Inflammatory macrophage treated with lipopolysaccharide for 1 hour (primary cell): ENCODE measurements around the gene LRMDA.

Experiments
- DNase-seq, 2 donors: peaks; one replicate each; pipeline ENCODE4 v3.0.0-alpha.2; 2020 to 2022

Gene LRMDA

DNA sequence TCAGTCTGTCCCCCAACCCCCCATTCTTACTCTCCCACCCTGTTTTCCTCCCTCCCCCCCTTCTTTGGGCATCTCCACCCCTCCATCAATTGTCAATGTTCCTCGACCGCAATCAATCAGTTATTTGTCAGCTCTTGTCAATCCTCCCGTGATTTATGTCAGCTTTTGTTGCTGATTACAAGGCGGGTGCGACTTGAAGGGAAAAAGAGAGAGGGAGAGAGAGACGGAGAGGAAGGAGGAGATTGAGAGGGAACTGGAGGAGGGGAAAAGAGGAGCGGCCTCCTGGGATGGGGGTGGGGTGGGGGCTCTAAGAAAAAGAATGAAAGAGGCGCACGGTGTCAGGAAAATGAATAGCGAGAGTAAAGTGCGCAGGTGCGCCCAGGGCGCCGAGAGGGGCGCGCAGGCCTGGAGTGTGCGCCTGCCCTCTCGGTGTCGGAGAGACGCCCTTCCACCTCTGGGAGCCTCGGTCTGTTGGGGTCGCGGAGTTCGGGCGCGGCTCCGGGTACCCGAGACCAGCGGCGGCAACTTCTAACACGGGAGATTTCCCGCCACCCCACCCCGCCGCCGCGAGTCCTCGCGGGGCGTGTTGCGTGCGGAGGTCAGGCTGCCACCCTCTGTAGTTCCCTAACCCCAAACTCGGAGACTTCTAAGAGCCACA lies 28.8 kb upstream of the LRMDA start:
- no peak for DNase-seq

DNA sequence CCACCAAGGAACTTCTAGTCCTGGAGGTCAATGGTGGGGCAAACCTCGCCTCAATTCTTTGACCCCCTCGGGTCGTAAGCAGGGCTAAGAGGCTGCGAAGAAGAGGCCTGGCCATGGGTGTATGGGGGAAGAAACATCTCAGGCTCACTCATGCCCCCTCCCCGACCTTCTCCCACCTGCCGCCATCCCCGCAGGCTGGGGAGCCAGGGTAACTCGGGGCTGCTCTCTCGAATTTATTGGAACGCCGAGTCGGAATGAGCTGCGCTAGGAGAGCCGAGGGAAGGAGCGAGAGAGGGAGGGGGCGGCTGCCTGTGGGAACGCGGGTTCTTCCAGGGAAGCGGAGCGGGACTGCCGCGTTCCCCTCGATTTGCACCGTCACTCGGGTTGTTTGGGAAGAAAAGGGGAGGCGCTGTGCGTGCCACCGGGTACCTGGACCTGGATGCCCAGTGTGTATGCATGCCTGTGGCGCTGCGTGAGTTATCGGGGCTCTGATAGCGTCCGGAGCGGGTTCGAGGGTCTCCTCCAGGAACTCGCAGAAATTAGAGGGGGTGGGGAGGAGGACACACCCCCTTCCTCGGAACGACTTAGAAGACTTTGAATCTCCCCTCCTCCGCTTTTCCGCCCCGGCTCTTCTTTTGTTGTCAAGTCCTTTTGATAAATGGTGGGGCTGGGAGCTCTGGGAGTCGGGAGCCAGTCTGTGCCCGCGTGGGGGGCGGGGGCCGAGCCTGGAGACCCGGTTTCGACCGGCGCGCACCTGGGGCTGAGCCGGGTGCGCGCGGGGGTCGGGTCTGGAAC lies 28.1 kb upstream of the LRMDA start:
- DNase-seq = no peak

GRCh38 chr10:75403939-75404814 lies 27.2 kb upstream of the LRMDA start:
- DNase-seq = no peak

DNA sequence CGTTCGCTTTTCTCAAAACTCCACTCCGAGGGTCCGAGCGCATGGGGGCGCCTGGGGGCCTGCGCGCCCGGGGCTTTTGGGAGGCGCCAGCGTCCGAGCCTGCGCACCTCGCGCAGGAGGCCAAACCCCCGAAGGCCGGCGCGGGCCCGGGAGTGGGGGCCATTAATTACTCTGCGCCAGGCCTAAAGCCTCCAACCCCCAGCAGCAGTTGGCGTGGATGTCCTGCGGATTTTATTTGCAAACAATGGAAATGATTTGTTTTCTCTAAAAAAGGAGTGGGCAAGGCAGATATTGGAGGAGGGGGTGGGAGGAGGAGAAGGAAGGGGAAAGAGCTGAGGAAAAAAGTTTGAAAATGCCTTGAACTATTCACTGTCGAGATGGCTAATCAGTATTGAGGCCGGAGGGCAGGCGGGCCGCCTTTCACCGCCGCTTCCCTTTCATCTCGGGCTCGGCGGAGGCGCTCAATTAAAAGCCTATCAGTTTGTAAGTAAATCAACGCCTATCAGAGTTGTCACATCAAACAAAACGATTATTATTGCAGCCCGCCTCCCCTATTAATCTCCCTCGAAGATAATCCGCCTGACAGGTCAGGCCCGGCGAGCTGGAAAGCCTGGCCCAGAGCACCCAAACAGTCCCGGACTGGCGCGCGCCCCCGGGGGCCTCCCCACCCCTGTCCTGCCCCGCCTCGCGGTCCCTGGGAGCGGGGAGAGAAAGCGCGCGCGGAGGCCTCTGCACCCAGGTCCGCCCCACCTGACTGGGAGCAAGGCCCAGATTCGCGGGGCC lies 26.4 kb upstream of the LRMDA start:
- no peak for DNase-seq

- DNase-seq = no peak
Measured at GRCh38 chr10:75405598-75406461, 25.6 kb upstream of the LRMDA start.

- no peak for DNase-seq
Measured at GRCh38 chr10:75406462-75407223, 24.8 kb upstream of the LRMDA start.

GRCh38 chr10:75407224-75407712 lies 24.2 kb upstream of the LRMDA start:
- DNase-seq = no peak

DNA sequence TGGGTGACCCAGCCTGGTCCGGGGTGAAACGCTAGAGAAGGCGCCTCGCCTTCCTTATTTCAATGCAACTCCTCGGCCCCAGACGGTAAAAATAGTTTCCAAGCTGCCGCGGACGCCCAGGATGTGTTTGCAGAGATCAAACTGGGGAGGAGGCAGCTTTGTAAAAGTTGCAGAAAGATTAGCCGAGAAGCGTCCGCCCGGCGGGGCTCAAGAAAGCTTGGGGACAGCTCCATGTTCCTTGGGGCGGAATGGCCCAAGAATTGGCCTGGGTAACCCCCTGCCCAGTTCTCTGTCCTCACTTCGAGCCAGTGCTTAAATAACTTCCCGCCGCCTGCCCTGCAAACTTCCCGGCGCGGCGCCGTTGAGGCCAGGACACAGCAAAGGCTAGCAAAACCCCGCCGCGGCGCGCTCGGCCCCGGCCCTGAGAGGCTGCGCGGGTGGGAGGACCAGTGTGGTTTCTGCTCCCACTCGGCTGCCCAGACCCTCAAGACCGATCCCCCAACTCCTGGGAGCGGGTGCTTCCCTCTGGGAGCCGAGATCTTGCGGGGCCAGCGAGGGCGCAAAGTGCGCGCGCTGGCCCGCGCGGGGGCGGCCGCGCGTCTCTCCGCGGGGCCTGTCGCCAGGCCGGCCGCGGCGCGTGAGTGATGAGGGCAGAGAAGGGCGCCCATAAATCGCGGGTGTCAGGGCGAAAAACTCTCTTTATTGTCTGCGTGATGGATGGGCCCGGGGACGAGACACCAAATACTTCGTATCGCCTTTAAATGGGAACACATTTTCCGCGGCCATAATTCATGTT lies 23.5 kb upstream of the LRMDA start:
- peak in 1 of 2 donors; percentile 36 for DNase-seq

DNA sequence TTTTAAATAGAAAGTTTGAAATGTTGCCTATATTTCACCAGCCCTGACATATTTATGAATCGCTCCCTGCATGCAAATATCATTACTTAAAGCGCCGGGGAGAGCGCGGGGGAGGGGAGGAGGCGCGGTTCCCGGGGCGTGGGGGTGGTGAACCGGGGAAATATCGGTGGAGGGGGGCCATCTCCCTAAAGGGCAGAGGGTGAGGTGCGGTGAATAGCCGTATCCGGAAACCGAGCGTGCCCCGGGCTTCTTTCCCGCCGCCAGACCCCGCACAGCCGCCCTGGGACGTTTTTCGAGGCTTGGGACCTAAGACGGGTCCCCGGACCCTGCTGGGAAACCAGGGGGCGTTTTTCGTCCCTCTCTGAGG lies 22.9 kb upstream of the LRMDA start:
- DNase-seq = no peak

GRCh38 chr10:75408911-75409885 lies 22.2 kb upstream of the LRMDA start:
- DNase-seq = peak in 1 of 2 donors; percentile 52

- DNase-seq = no peak
Measured at GRCh38 chr10:75410132-75411005, 21.1 kb upstream of the LRMDA start.

- DNase-seq = no peak
Measured at GRCh38 chr10:75414527-75414926, 16.9 kb upstream of the LRMDA start.

DNA sequence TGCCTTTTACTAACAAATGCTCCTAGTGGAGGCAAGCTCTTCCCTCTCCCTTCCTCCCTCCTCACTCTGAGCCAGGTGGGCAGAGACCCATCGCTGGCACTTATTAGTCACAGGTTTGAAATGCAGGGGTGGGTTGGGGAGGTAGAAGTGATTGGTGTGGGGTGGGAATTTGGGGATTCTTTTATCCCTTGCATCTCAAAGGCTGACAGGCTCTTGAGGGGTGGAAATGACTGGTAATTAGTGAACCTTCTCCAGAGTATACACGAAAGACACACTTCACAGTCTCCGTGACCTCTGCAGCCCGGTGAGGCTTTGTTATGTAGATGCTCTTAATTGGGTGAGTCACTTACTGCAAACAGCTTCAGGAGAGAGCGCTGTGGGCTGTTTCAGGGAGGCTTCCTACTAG lies 13.9 kb upstream of the LRMDA start:
- DNase-seq = no peak

DNA sequence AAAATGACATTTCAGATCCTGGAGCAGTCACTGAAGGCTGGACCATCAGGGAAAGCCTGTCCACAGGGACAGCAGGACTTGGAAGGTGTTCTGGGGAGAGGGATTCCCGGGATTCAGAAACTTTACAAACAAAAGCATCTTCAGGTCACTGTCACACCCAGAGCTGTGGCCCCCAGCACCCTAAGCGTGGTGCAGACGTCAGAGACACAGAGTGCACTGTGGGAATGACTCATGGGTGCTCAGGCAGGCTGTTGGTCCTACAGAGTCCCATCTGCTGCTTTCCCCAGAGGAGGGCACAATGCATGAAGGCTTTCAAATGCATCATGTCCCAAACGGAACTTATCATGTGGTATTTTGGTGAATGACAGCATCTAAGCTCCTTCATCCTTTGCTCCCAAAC lies 13.1 kb upstream of the LRMDA start:
- DNase-seq = no peak

DNA sequence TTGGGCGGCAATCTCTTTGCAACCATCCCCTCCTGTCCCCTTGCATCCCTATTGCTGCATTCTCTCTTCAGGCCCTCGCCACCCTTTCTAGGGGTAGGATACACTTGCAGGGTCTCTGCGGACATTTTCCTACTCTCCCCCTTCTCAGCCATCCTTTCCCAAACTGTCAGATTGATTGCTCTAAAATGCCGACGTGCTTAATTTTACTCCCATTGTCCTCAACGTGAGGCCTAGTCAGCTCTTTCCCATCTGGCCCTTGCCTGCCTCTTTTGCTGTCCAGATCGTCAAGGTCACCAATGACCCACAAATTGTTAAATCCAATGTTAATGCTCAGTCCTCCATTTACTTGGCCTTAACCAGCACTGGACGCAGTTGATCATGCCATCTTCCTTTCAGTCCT lies 12.7 kb upstream of the LRMDA start:
- DNase-seq = no peak

- no peak for DNase-seq
Measured at GRCh38 chr10:75422913-75423312, 8.5 kb upstream of the LRMDA start.

DNA sequence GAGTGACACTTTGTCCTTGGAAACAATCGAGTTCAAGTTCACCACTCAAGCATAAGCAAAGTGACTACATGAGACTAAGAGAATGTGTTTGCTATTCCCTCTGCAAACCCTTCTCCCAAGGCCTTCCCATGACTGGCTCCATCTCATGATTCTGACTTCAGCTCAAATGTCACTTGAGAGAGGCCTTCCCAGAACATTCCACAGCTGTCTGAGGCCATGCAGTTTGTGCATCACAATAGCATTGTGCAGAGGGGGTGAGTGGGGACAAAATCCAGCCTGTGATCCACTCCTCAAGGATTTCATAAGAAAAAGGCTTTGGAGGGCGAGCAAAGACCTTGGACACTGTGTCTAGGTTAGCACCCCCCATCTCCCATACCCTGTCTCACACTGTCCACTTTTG lies 6.9 kb upstream of the LRMDA start:
- no peak for DNase-seq
